Smooth muscle cell (in vitro differentiated cells): Measurements from ENCODE around the gene NINJ2. TPM values are rescaled to one million over a fixed set of nuclear protein-coding genes. Genes with fewer than 3 reads are reported as not detected.
"Not testable (repeated sequence)": the region's sequence is repeated elsewhere in the genome, so short reads cannot be mapped to it uniquely, and the experiment has no call there.

Source experiments
- DNase-seq: peaks from one replicate; lab custom pipeline; 2025; ENCODE audit not compliant: unreplicated experiment; lab: John Stamatoyannopoulos, UW
- H2AFZ ChIP-seq: fragments of 200-600 bp; sonication (generic); 2 replicates; pipeline ENCODE4 v1.6.0; 2016; ENCODE audit warnings: antibody characterized with exemption, low read depth, mild to moderate bottlenecking
- H3F3A ChIP-seq: fragments of 200-600 bp; sonication (generic); 2 replicates; pipeline ENCODE4 v1.6.0; 2017; ENCODE audit warnings: antibody characterized with exemption, low read depth
- H3K27ac ChIP-seq: fragments of 200-600 bp; sonication (generic); 2 replicates; pipeline ENCODE4 v1.5.1; 2016; ENCODE audit warnings: low read depth, mild to moderate bottlenecking
- H3K27me3 ChIP-seq: fragments of 200-600 bp; sonication (generic); 2 replicates; pipeline ENCODE4 v1.6.1; 2016; ENCODE audit warnings: low read depth, mild to moderate bottlenecking
- H3K36me3 ChIP-seq: fragments of 200-600 bp; sonication (generic); 2 replicates; pipeline ENCODE4 v1.5.1; 2016; ENCODE audit warnings: low read depth
- H3K4me1 ChIP-seq: fragments of 200-600 bp; sonication (generic); 2 replicates; pipeline ENCODE4 v1.5.1; 2016; ENCODE audit warnings: low read depth
- H3K4me2 ChIP-seq: fragments of 200-600 bp; sonication (generic); 2 replicates; pipeline ENCODE4 v1.6.0; 2016; ENCODE audit warnings: mild to moderate bottlenecking
- H3K4me3 ChIP-seq: fragments of 200-600 bp; sonication (generic); 2 replicates; pipeline ENCODE4 v1.5.1; 2016; ENCODE audit warnings: mild to moderate bottlenecking
- H3K79me2 ChIP-seq: fragments of 200-600 bp; sonication (generic); 2 replicates; pipeline ENCODE4 v1.6.0; 2016; ENCODE audit warnings: low read depth, mild to moderate bottlenecking
- H3K9ac ChIP-seq: fragments of 200-600 bp; sonication (generic); 2 replicates; pipeline ENCODE4 v1.6.0; 2016; ENCODE audit warnings: low read depth
- H3K9me3 ChIP-seq: fragments of 200-600 bp; sonication (generic); replicated peaks from 2 replicates; pipeline ENCODE4 v1.5.1; 2016; ENCODE audit warnings: low read depth
- H4K20me1 ChIP-seq: fragments of 200-600 bp; sonication (generic); 2 replicates; pipeline ENCODE4 v1.6.0; 2016; ENCODE audit warnings: low read depth
- WGBS: methylation state at CpG from one replicate; pipeline ENCODE4 v1.1.7; 2016; ENCODE audit warnings: low lambda C conversion rate; 5-methylcytosine and 5-hydroxymethylcytosine counted together
- polyA plus RNA-seq: library from polyadenylated mRNA; unstranded; fragments of >200 nt; fragmentation: Nextera tagmentation; extraction: Ambion mirVana; gene quantifications from 2 replicates; pipeline ENCODE4 v1.2.1, GENCODE V29; 2016
- total RNA-seq: library from RNA; depleted of rRNA; stranded (reverse); fragments of >200 nt; gene quantifications from 2 replicates; pipeline ENCODE4 v1.2.3, GENCODE V29; 2014
- TF ChIP-seq, protein P1 (sequence below): fragments of 200-600 bp; sonication (generic); IDR thresholded peaks from 2 replicates; pipeline ENCODE4 v1.5.1; 2017; ENCODE audit warnings: borderline replicate concordance, mild to moderate bottlenecking, antibody characterized with exemption; ENCODE audit not compliant: insufficient read depth, poor library complexity, severe bottlenecking

NINJ2 gene
- total and polyA plus RNA-seq, 2 experiments from 2014 or later = 4.2 to 12.1 TPM

DNA sequence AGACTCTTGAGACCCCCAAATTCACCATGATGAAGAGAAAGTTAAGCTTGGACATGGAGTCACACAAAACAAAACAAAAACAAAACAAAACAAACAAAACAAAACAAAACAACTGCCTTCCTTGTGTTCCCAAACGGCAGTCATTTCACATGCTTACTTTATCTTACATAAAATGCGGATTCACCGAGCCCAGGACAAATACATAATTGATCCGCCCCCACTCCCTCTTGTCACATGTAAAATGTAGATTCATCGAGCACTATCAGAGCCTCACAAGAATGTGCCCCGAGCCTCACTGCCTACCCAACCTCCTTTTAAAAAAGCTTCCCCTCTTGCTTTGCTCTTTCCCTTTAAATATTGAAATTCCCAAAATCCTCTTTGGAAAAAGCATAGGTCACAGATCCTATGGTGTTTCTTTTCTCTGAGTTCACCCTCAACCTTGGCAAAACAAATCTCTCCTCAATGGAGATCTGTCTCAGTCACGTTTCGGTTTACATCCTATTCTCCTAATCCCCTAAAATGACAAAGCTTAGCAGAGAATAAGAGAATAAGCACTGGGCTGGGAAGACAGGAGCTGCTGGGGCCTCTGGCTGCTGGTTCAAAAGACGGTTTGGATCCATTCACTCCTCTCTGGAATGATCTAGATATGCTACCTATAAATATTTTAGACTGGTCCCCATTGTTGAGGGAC is 83.7 kb downstream of the NINJ2 start:
- 52% methylated on average over 9 of the region's 9 CpGs for WGBS
- peak overlapping the region; percentile 30 for H2AFZ ChIP-seq
- H3K4me1 ChIP-seq = peaks cover 16% of the 10 kb centered on the region
- no peaks in the 10 kb centered on the region for H3K27me3 ChIP-seq
- H3K27ac ChIP-seq = no peak overlapping the region
- H3K4me3 ChIP-seq = no peak overlapping the region
- H3F3A ChIP-seq = peaks cover 3% of the 10 kb centered on the region
- no peaks in the 10 kb centered on the region for H3K36me3 ChIP-seq
- no peaks in the 10 kb centered on the region for H4K20me1 ChIP-seq
- H3K9ac ChIP-seq = no peak overlapping the region
- H3K4me2 ChIP-seq = no peak overlapping the region
- no peaks in the 10 kb centered on the region for H3K79me2 ChIP-seq
- TF ChIP-seq, protein P1, sequence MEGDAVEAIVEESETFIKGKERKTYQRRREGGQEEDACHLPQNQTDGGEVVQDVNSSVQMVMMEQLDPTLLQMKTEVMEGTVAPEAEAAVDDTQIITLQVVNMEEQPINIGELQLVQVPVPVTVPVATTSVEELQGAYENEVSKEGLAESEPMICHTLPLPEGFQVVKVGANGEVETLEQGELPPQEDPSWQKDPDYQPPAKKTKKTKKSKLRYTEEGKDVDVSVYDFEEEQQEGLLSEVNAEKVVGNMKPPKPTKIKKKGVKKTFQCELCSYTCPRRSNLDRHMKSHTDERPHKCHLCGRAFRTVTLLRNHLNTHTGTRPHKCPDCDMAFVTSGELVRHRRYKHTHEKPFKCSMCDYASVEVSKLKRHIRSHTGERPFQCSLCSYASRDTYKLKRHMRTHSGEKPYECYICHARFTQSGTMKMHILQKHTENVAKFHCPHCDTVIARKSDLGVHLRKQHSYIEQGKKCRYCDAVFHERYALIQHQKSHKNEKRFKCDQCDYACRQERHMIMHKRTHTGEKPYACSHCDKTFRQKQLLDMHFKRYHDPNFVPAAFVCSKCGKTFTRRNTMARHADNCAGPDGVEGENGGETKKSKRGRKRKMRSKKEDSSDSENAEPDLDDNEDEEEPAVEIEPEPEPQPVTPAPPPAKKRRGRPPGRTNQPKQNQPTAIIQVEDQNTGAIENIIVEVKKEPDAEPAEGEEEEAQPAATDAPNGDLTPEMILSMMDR = no peak
- no peaks in the 10 kb centered on the region for H3K9me3 ChIP-seq
- DNase-seq = no peak

DNA sequence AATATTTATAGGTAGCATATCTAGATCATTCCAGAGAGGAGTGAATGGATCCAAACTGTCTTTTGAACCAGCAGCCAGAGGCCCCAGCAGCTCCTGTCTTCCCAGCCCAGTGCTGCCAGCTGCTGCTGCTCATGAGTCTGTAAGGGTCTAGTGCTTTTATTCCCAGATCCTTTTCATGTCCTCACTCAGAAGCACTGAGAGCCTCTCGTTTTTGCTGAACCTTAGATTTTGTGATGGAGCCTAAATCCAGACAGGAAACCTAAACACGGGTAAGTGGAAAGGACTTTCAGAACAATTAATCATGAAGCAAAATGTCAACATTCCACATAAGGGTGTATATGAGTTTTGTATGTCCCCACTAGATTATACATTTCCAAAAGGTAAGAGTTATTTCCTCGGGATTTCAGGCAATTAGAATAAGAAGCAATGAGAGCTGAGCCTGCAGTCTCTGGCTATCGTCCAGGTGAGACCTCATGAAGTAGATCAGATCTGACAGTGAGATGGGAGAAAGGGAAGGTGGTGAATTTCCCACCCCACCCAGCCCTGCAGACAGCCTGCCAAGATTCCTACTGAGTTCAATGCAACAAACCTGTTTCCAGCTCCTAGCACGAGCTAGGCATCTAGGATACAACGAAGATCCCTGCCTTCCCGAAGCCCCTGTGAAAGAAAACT is 84.4 kb downstream of the NINJ2 start:
- Histone ChIP-seq H4K20me1 (no peaks in the 10 kb centered on the region), H3K27me3 (no peaks in the 10 kb centered on the region), H3K4me1 (peaks cover 16% of the 10 kb centered on the region), H3K36me3 (no peaks in the 10 kb centered on the region), H3K9ac (no peak overlapping the region), H3K79me2 (no peaks in the 10 kb centered on the region), H2AFZ (peak overlapping the region; percentile 30), H3K9me3 (no peaks in the 10 kb centered on the region), H3K4me2 (no peak overlapping the region), H3F3A (peaks cover 5% of the 10 kb centered on the region), H3K4me3 (no peak overlapping the region), H3K27ac (no peak overlapping the region)
- TF ChIP-seq, protein P1 = no peak
- DNase-seq = no peak
- WGBS = 58% methylated on average over 7 of the region's 7 CpGs

DNA sequence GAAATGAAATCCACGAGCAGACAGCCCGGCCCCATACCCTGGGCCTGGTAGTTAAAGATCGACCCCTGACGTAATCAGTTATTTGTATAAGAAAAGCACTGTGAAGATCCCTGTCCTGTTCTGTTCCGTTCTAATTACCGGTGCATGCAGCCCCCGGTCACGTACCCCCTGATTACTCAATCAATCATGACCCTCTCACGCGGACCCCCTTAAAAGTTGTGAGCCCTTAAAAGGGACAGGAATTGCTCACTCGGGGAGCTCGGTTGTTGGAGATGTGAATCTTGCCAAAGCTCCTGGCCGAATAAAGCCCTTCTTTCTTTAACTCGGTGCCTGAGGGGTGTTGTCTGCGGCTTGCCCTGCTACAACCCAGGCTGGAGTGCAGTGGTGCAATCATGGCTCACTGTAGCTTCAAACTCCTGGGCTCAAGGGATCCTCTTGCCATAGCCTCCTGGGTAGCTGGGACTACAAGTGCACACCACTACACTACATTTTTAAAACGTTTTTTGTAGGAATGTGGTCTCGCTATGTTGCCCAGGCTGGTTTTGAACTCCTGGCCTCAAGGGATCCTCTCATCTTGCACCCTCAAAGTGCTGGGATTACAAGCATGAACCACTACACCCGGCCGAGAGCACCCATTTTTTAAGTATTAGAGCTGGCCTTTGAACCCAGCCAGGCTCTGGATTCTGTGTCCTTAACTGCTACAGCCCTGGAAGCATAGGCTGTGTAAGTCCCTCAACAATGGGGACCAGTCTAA is 85.1 kb downstream of the NINJ2 start:
- 89% methylated on average over 19 of the region's 19 CpGs for WGBS
- Histone ChIP-seq H3K4me1 (peaks cover 16% of the 10 kb centered on the region), H3F3A (peaks cover 12% of the 10 kb centered on the region)
- not testable (repeated sequence) for H3K9me3 ChIP-seq, H4K20me1 ChIP-seq, H3K27me3 ChIP-seq, H3K27ac ChIP-seq, H2AFZ ChIP-seq, H3K79me2 ChIP-seq, DNase-seq, H3K9ac ChIP-seq, H3K36me3 ChIP-seq, H3K4me3 ChIP-seq, H3K4me2 ChIP-seq

DNA sequence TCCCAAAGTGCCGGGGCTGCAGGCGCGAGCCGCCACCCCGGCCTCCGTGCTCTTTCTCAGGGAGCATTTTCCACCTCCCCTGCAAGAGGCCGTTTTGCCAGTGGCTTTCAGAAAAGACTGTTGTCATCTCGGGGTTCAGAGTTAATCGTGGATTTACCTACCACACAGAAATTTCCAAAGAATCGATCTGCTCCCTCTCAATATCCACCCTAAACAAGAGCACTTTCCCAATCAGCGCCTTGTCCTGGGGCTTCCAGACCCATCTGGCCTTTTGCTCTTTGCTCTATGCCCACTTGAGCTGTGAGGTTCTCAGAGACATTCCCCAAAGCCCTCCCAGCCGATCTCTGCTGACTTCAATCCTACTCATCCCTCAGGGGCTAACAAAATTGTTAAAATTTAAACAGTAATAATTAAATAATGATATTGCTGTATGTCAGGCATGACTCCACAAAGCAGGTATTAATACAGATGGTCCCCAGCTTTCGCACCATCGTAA is 86.6 kb downstream of the NINJ2 start:
- Histone ChIP-seq H3K9me3 (no peaks in the 10 kb centered on the region), H3K27ac (no peak overlapping the region), H3K4me2 (peak overlapping the region; percentile 55), H3K36me3 (no peaks in the 10 kb centered on the region), H3K4me3 (no peak overlapping the region), H3K27me3 (no peaks in the 10 kb centered on the region), H3K79me2 (no peaks in the 10 kb centered on the region), H4K20me1 (no peaks in the 10 kb centered on the region), H3K9ac (no peak overlapping the region), H3K4me1 (peaks cover 21% of the 10 kb centered on the region), H3F3A (peaks cover 18% of the 10 kb centered on the region), H2AFZ (peak overlapping the region; percentile 70)
- TF ChIP-seq, protein P1 = no peak
- WGBS = 91% methylated on average over 14 of the region's 14 CpGs
- DNase-seq = no peak
